Measurements from ENCODE around the gene RAX2.

RAX2 gene

DNA sequence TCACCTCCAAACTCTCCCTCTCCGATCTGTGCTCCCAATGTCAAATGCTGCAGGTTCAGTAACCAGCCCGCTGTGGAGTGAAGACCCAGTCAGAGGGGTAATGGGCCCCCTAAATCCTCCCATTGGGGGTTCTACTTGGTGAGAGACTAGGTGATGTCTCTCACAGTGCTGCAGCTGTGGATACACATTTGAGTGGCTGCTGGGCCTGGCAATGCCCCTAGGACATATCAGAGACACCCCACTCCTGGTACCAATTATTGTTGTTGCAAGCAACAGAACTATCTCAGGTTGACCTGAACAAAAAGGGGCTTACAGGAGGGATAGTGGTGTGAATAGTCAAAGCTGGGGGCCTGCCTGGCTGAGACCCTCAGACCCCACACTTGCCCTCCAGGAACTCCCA lies 9.6 kb upstream of the RAX2 start:
- H3K36me3 ChIP-seq: no peaks in the 10 kb centered on the region
- peaks cover 7% of the 10 kb centered on the region; the same call in 1 of the 2 replicates for H3K9me3 ChIP-seq
- no peaks in the 10 kb centered on the region for H3K4me1 ChIP-seq
- H3K27me3 ChIP-seq: peaks cover 34% of the 10 kb centered on the region
- H3K4me3 ChIP-seq (ENCODE audit: low read depth, low read length): no peak overlapping the region
- DNase-seq: no peak
- TF ChIP-seq, protein P1, sequence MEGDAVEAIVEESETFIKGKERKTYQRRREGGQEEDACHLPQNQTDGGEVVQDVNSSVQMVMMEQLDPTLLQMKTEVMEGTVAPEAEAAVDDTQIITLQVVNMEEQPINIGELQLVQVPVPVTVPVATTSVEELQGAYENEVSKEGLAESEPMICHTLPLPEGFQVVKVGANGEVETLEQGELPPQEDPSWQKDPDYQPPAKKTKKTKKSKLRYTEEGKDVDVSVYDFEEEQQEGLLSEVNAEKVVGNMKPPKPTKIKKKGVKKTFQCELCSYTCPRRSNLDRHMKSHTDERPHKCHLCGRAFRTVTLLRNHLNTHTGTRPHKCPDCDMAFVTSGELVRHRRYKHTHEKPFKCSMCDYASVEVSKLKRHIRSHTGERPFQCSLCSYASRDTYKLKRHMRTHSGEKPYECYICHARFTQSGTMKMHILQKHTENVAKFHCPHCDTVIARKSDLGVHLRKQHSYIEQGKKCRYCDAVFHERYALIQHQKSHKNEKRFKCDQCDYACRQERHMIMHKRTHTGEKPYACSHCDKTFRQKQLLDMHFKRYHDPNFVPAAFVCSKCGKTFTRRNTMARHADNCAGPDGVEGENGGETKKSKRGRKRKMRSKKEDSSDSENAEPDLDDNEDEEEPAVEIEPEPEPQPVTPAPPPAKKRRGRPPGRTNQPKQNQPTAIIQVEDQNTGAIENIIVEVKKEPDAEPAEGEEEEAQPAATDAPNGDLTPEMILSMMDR (IDR thresholded peaks at IDR 0.05; ENCODE audit: low read depth, low read length): no peak

DNA sequence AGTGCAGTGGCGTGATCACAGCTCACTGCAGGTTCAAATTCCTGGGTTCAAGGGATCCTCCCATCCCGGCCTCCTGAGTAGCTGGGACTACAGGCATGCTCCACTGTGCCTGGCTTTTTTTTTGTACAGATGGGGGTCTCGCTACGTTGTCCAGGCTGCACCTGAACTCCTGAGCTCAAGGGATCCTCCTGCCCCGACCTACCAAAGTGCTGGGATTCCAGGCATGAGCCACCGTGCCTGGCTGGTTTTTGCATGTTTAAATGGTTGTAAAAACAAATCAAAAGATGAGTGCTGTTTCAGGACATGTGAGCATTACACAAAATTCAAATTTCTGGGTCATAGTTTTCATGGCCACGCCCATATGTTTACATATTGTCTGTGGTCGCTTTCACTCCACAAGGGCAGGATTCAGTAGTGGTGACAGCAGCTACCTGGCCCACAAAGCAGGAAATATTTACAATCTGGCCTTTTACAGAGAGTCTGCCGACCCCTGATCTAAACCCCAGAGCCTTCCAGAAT lies 8.8 kb upstream of the RAX2 start:
- Histone ChIP-seq H3K4me1 (no peaks in the 10 kb centered on the region), H3K4me3 (ENCODE audit: low read depth, low read length) (no peak overlapping the region), H3K27me3 (peaks cover 31% of the 10 kb centered on the region), H3K9me3 (peaks cover 7% of the 10 kb centered on the region; the same call in 1 of the 2 replicates), H3K36me3 (no peaks in the 10 kb centered on the region)
- TF ChIP-seq, protein P1 (IDR thresholded peaks at IDR 0.05; ENCODE audit: low read depth, low read length): no peak
- no peak for DNase-seq

DNA sequence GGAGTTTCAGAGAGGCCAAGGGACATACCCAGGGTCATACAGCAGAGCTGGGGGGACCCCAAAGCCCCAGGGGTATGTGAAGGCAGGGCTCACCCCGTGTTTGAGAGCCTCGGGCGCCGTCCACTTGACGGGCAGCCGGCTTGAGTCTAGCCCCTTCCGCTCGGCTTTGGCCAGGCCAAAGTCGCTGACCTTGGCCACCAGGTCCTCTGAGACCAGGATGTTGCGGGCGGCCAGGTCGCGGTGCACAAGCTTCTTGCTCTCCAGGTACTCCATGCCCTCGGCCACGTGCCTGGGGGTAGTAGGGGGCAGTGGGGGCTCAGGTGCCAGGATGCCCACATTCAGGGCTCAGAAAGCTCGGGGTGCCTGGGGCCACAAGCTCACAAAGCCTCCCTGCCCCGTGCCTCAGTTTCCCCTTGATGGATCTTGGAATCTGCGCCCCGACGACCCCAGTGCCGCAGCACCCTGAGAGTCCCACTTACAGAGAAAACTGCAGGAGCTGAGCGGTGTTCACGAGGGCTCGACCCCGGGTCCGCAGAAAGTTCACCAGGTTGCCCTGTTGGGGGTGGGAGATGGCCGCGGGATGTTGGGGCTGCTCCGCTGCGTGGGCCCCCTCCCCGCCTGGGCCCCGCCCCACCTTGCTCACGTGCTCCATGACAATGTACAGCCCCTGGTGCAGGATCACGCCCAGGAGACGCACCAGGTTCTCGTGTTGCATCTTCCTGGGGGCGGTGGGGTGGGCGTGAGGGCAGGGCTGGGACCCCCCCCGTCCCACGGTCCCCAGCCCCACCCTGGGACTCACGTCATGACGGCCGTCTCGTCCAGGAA lies 7.1 kb upstream of the RAX2 start:
- Histone ChIP-seq H3K27me3 (peaks cover 13% of the 10 kb centered on the region), H3K9me3 (peaks cover 7% of the 10 kb centered on the region; the same call in 1 of the 2 replicates)

DNA sequence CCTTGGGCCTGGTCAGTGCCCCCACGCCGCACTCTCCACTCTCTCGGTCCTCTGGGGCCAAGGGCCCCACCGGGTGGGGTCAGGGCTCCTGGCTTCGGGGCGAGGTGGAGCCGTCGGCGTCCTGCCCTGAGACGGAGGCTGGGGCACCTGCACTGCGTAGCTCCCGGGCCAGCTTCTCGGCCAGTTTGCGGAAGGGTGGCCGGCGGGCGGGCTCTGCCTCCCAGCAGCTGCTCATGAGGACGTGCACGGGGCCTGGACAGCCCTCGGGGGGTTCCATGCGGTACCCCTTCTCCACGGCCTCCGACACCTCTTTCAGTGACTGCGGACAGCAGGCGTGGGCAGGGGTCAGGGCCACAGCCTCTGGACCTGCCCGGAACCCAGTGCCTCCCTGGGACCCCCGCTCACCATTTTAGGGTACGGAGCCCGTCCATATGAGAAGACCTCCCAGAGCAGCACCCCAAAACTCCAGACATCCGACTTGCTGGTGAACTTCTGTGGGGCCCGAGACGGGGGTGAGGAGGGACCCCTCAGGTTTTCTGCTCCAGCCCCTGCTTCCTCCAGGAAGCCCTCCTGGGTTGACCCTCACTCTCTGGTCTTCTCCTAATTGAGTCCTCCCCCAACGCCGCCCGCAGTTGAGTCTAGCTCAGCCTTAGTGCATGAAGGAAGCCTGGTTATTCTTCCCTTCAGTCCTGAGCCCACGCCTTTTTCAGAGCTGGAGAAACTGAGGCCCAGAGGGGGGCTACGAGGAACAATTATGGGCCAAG lies 6.3 kb upstream of the RAX2 start:
- peaks cover 6% of the 10 kb centered on the region; the same call in 1 of the 2 replicates for H3K27me3 ChIP-seq
- no peak overlapping the region for H3K4me3 ChIP-seq (ENCODE audit: low read depth, low read length)
- TF ChIP-seq, protein P1 (IDR thresholded peaks at IDR 0.05; ENCODE audit: low read depth, low read length): no peak
- H3K9me3 ChIP-seq: peaks cover 7% of the 10 kb centered on the region; the same call in 1 of the 2 replicates
- H3K36me3 ChIP-seq: no peaks in the 10 kb centered on the region
- no peak for DNase-seq
- no peaks in the 10 kb centered on the region for H3K4me1 ChIP-seq

More for the DNA sequence above, 7.1 kb upstream of the RAX2 start:
- TF ChIP-seq, protein P1 (IDR thresholded peaks at IDR 0.05; ENCODE audit: low read depth, low read length): no peak
- Histone ChIP-seq H3K4me3 (ENCODE audit: low read depth, low read length) (no peak overlapping the region), H3K4me1 (no peaks in the 10 kb centered on the region), H3K36me3 (no peaks in the 10 kb centered on the region)
- DNase-seq: no peak

DNA sequence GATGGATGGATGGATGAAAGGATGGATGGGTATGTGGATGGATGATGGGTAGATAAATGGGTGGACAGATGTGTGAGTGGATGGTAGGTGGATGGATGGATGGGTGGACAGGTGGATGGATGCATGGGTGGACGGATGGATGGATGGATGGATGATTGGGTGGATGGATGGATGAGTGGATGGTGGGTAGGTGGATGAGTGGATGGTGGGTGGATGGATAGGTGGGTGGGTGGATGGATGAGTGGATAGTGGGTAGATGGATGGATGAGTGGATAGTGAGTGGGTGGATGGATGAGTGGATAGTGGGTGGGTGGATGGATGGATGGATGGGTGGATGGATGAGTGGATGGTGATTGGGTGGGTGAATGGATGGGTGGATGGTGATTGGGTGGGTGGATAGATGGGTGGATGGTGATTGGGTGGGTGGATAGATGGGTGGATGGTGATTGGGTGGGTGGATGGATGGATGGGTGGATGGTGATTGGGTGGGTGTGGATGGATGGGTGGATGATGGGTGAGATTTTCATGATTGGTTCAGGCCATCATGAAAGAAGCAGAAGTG lies 4.5 kb upstream of the RAX2 start:
- H3K36me3 ChIP-seq: no peaks in the 10 kb centered on the region
- no peaks in the 10 kb centered on the region for H3K4me1 ChIP-seq
- H3K4me3 ChIP-seq (ENCODE audit: low read depth, low read length): no peak overlapping the region
- 0 out of 2 replicates have a peak, but pooled peaks cover 6% of the 10 kb centered on the region for H3K27me3 ChIP-seq
- no peak for DNase-seq
- TF ChIP-seq, protein P1 (IDR thresholded peaks at IDR 0.05; ENCODE audit: low read depth, low read length): no peak
- H3K9me3 ChIP-seq: peaks cover 3% of the 10 kb centered on the region; the same call in 1 of the 2 replicates

Data from BE2C (cell line).